HG03196 (cell line): ENCODE data around the gene IL15RA.
"Not testable (repeated sequence)": the region's sequence is repeated elsewhere in the genome, so short reads cannot be mapped to it uniquely, and the experiment has no call there.

ENCODE experiments used
- ATAC-seq: cut with Tn5 transposase; IDR thresholded peaks from one replicate; pipeline ENCODE4 v1.9.1; 2021; ENCODE audit not compliant: unreplicated experiment

The IL15RA gene

DNA sequence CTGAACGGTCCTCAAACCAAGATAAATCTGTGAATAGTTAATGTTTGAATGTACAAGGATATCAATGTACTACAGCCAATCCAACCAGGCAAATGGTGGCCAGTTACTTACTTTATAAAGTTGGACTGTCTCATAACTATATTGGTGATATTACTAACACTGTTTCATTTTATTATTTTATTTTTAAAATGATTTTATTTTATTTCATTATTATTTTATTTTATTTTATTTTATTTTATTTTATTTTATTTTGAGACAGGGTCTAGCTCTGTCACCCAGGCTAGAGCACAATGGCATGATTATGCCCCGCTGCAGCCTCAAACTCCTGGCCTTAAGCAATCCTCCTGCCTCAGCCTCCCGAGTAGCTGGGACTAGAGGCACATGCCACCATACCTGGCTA lies 6.8 kb downstream of the IL15RA start:
- ATAC-seq = no peak

- no peak for ATAC-seq
Observed at GRCh38 chr10:5970066-5970465, 7.3 kb downstream of the IL15RA start.

DNA sequence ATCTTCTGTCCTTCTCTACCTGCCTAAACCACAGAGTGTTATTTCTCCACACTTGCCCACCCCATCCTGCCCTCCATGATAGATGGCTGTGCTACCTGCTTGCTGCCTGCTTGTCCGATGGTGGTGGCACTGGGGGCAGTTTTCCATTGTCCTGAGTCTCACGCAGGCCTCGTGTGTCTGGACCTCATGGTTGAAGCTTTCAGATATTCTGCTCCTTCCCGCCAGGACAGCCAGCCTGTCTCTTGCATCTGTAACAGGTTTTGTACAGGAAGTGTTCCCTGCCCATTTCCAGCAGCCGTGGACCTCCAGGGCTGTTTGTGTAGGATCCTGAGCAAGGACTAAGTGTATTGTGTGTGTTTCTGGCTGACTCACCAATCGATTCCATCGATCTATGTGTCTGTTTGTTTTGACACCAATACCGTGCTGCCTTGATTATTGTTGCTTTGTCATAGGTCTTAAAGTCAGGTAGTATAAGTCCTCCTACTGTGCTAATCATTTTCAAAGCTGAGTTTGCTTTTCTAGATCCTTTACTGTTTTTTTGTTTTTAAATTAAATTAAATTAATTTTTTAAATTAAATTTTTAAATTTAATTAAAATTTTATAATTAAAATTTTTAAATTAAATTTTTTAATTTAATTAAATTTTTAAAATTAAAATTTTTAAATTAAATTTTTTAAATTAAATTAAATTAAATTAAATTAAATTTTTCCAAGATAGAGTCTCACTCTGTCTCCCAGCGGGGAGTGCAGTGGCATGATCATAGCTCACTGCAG lies 8.5 kb downstream of the IL15RA start:
- no peak for ATAC-seq

GRCh38 chr10:5968037-5968680 lies 9.2 kb downstream of the IL15RA start:
- ATAC-seq = no peak

- no peak for ATAC-seq
Observed at GRCh38 chr10:5965266-5965665, 12.1 kb downstream of the IL15RA start.

- no peak for ATAC-seq
Observed at GRCh38 chr10:5964736-5965135, 12.6 kb downstream of the IL15RA start.

- no peak for ATAC-seq
Observed at GRCh38 chr10:5963591-5963990, 13.8 kb downstream of the IL15RA start.

- ATAC-seq = no peak
Observed at GRCh38 chr10:5963071-5963470, 14.3 kb downstream of the IL15RA start.

- ATAC-seq = not testable (repeated sequence)
Observed at GRCh38 chr10:5962358-5962940, 14.9 kb downstream of the IL15RA start.

DNA sequence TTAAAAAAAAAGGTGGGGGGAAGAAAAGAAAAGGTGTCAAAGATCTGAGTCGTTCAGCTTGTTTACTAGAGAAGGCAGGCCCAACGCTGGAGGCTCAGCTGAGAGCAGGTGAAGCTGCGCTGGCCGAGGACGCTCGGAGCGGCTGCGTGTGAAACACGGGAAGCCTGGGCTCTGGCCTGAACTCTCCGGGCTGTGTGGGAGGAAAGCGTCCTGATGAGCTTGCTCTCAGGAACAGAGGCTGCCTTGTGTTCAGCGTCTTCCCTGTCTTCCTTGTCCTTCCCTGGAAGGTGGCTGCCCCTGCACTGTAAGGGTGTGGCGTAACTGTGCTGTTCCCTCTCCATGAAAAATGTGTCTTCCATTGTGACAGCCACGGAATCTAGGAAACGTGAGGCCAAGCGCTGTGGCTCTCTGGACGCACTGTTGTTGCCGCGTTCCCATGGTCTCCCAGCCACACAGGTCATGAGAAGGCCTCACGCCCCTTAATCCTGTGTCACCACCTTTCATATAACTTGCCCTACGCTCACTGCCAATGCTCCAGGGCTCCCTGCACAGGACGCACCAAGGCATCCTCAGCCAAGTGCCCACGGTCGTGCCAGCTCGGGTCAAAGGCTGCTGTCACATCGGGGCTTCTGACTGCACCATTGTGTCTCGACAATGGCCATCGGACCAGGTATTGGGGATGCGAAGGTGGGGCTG lies 15.8 kb downstream of the IL15RA start:
- ATAC-seq = no peak

DNA sequence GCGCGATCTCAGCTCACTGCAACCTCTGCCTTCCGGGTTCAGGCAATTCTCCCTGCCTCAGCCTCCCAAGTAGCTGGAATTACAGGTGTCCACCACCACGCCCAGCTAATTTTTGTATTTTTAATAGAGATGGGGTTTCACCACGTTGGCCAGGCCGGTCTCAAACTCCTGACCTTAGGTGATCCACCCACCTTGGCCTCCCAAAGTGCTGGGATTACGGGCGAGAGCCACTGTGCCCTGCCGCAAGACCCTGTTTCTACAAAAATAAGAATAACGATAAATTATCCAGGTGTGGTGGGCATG lies 16.4 kb downstream of the IL15RA start:
- ATAC-seq = not testable (repeated sequence)

DNA sequence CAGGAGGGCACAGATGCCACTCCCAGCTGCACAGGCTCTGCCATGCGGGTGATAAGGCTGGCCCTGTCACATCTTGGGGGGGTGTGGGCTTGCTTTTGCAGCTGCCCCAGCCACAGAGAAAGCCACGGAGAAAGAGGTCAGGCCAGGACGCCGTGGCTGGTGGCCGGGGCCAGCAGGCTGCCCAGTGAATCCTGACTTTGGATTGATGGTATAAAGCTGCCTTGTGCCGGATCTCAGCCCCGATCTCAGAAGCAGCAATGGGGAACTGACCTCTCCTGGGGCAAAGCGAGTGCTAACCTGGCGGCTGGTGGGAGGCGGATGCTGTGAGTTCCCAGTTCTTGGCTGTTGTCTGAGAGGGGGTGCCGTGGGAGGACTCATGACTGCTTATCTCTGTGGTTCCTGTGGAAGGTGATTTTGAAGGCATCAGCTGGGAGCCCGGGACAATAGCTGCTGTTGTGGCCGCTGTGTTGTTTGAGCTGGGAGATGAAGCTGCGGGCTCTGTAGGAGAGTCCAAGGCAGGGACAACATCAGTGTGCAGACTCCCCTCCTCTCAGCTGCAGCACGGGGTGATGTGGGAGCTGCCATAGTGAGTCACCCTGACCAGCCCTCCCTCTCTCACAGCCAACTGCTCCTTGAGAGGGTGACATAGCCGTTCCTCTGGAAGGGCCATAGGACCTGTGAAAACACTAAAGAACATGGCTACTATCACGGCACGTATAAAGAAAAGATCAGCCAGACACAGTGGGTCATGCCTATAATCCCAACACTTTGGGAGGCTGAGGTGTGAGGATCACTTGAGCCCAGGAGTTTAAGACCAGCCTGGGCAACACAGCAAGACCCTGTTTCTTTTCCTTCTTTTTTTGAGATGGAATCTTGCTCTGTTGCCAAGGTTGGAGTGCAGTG lies 17.0 kb downstream of the IL15RA start:
- no peak for ATAC-seq

- no peak for ATAC-seq
Observed at GRCh38 chr10:5959581-5960069, 17.7 kb downstream of the IL15RA start.

DNA sequence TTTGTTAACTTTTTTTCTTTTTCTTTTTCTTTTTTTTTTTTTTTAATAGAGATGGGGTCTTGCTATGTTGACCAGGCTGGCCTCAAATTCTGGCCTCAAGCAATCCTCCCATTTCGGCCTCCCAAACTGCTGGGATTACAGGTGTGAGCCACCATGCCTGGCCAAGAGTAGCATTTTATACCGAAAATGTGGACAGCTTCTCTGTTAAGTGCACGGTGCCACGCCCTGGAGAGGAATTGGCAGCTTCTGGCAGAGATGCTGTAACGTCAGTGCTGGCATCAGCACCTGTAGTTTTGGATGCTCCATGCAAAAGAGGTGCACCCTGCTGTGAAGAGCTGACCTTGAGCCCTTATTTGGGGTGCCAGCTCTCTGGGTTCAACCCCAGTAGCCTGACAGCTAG lies 18.2 kb downstream of the IL15RA start:
- no peak for ATAC-seq

GRCh38 chr10:5958675-5959074 lies 18.7 kb downstream of the IL15RA start:
- no peak for ATAC-seq

DNA sequence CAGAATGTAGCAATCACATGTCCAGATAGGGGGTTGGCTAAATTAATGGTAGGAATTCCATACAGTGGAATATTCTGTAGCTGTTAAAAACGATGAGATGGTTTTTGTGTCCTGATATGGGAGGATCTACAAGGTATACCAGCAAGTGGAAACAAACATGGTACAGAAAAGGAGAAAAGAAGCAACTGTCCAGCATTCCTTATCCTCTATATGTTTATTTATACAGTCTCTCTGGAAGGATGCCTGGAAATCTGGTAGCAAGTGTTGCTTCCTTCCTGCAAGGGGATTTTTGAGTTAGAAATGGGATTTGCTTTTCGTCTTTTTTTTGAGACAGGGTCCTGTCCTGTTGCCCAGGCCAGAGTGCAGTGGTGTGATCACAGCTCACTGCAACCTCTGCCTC lies 19.3 kb downstream of the IL15RA start:
- ATAC-seq = no peak

- ATAC-seq = no peak
Observed at GRCh38 chr10:5956146-5956936, 21.0 kb downstream of the IL15RA start.

DNA sequence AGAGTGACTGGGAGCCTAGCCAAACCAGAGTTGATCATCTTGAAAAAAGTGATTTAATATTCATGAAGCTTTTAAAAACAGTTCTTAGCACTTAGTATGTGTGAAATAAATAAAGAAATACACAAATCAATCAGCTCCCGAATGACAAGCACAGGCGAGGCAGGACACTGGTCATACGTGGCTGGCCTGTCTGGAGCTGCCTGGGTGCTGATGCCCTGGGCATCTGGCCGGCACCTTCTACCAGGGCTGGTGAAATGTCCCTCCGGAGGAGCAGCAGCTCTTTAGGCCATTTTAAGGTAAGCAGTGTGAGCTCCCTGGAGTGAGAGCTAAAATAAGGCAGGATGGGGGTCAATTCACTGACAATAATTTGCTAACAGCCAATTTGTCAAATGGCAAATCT lies 23.7 kb downstream of the IL15RA start:
- ATAC-seq = no peak

- no peak for ATAC-seq
Observed at GRCh38 chr10:5952731-5953385, 24.5 kb downstream of the IL15RA start.
